GM18868 (cell line): ENCODE measurements around the gene CXCL17.

ENCODE experiments used
- ATAC-seq: cut with Tn5 transposase; IDR thresholded peaks from one replicate; pipeline ENCODE4 v1.9.1; 2021; ENCODE audit warnings: mild to moderate bottlenecking, moderate library complexity; ENCODE audit not compliant: unreplicated experiment

The CXCL17 gene

DNA sequence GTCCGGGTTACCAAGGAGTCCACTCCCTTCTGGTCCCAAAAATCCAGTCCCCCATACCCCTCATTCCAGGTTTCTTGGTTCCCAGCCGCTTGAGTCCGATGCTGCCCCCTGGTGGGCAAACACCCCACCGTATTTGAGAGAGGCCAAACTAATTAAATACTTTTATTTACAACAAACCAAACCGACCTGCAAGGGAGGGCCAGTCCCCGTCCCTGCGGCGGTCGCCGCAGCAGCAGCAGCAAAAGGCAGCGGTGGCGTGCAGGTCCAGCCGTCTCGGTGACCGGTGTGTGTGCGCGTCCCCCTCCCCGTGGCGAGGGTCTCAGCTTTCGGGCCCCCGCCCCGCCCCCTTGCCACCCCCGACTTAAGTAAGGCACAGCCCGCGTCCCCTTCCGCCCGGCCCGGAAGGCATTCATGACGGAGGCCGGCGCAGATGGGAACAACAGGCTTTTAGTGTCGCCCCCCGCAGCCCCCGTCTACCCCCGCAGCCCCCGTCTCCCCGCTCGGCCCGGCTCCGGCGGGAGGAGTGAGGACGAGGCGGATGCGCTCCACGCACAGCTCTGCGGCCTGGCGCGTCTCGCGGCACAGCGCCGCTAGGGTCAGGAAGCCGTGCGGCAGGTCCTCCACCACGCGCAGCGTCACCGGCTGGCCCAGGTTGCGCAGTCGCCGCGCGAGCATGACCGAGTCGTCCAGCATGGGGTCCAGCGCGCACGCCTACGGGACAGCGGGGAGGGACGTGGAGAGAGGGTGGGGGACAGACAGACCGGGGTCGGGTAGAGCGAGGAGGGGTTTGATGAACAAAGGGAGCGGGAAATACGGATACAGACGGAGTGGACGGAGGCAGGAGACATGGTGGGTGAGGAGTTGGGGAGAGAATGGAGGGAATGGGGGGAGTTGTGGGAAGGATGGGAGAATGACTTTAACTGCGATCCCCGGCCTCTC is 41.1 kb downstream of the CXCL17 start:
- no peak for ATAC-seq

DNA sequence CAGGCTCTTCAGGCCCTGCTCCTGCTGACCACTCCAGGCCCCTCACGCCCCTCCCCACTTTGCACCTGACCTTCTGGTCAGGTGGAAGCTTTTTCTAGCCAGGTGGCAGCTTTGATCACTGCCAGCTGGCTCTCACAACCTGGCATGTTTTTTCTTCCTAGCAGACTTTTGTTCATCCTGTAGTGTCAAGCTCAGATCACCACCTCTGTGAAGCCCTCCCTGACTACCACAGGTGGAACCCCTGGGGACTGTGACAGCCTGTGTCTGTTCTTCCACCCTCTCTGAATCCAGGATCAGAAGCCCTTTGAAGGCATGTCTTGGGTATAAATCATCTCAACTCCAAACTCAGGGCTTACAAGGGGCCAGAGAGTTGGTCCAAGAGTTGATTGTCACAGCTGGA is 42.3 kb downstream of the CXCL17 start:
- no peak for ATAC-seq

DNA sequence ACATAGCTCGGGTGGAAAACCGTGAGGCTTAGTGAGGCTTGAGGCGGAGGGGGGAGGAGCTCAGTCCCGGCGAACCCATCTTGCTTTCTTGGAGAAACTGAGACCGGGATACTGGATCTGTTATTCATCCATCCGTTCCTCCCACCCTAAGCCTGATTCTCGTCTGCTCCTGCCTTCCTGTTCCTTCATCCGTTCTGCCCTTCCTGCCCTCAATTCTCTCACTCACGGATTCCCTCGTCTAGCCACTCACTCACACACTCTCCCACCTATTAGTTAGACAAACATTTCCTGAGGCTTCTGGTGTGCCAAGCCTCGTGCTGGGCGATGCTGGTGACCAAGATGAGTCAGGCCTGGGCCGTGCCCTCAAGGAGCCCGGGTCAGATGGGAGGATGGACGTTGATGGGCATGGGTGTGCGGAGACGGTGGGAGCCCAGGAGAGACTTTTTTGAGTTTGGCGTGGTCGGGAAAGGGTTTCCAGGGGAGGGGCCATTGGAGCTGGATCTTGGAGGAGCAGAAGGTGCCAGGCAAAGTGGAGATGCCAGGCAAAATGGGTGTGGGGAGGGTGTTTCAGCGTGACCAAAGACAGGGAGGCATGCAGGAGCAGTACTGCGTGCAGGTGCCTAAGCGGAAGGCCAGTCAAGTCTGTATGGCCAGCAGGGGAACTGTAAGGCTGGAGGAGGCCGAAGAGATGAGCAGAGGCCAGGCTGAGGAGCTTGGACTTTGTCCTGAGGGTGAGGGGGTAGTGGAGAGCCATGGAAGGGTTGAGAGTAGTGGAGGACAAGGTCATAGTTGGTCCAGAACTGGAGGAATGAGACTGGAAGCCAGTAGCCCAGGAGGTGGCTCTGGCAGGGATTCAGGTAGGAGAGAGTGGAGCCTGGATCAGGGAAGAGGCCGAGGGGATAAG is 45.2 kb downstream of the CXCL17 start:
- ATAC-seq, result no peak

DNA sequence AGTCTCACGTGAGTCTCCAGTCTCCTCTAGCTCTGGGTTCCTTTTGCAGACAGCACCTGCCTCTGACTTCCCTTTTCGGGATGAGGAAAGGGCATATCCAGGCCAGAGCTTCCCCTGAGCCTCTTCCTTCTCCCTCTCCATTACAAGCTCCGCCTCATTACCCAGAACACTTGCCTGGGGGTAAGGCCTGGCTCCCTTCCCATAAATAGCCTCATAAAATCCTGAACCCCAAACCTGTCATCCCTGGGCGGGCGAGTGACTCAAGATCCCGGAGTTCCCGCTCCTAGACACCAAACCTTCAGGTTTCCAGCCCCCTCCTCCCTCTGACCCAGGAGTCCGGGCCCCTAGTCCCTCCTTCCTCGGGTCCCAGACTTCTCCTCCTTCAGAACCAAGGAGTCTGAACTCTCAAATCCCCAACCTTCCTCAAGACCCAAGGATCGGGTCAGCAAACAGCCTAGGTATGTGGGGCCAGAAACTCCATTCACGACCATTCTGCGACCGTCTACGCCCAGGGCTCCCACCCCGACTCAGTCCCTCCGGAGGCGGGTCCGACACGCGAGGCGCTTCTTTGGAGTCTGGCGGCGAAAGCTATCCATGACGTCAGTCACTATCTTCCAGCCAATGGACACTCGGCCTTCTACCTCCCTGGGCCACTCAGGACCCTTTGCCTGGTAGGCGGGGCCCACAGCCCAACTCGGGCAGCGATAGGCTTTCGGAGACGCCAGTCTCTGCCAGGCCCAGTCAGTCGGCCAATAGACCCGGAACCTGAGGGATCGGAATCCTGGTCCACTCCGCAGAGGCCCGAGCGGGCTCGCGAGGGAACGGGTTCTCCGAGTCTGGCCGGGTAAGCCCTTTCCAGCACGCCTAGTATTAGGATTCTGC is 46.1 kb downstream of the CXCL17 start:
- peak; percentile 95 for ATAC-seq

DNA sequence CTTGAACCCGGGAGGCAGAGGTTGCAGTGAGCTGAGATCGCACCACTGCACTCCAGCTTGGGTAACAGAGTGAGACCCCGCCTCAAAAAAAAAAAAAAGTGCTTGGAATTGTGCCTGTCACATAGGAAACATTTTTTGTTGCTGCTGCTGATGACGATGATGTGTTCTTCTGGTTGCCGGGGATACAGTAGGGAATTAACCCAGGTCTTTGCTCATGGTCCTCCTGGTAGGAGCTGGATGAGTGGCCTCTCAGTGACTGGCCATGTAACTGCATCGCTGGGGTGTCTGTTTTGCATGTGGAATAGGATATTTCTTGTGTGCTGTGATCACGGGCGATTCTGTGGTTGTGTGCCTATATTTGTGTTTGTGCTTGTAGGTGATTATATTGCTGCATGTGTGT is 48.0 kb downstream of the CXCL17 start:
- no peak for ATAC-seq

DNA sequence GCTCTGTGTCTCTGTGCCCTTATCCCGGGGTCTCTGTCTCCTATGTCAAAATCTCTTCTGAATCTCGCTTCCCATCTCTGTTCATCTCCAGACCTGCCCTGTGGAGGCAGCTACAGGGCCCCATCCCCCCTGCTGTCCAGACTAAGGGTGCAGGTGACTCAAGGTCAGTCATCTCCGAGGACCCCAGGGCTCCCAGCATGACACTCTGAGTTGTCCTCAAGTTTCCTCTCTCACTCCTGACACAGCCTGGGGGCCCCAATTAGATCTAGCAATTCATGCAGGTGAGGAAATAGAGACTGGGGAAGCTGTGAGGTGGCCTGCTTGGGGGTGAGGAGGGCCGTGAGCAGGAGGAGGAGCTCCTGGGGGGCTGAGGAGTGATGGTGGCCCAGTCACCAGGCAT is 50.6 kb downstream of the CXCL17 start:
- no peak for ATAC-seq

DNA sequence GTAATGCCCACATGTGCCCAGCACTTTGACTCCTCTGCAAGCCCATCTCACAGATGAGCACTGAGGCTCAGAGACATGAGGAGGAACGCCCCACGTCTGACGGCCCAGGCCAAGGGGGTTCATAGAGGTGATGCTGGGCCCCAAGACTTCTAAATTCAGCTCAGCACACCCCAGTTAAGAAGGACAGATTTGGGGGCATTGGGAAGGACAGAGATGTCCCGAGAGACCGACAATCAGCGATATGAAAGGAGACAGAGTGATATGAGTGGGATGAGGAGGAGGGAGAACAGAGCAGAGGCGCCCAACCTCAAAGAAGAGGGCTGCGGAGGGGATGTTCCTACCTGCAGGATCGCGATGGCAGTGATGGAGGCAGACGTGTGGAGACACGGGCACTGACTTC is 52.8 kb downstream of the CXCL17 start, which contains the start of gene CNFN:
TSS of gene CNFN (minus strand) at position 399 of the 400 bp plus-strand sequence. CDS start 1,260 bp downstream, outside the sequence.
- ATAC-seq, result no peak

DNA sequence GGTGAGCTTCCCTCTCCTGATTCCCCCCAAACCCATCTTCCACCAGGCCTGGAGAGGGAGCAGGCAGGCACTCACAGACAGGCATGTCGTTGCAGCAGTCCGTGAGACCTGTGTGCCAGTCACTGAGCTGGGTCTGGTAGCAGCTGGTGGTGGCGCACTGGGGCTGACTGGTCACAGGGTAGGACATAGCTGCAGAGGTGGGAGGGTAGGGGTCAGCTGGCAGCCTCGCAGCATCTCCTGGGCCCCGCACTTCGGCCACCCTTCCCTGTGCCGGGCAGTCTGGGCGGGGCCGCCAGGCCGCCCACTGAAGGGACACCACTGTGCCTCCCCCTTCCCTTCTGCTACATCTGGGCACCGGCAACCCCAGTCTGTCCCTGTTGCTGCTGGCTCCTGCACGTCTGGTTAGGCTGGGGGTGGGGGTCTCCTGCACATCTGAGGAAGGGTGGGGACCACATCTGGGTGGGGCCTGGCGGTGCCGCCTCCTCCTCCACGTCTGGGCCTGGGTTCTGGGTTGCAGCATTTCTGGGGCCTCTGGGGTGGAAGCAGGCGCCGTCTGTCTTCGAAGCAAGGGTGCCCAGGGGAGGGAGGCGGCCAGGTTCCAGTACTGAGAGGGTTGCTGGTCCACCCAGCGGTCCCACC is 53.8 kb downstream of the CXCL17 start:
- ATAC-seq, result no peak

DNA sequence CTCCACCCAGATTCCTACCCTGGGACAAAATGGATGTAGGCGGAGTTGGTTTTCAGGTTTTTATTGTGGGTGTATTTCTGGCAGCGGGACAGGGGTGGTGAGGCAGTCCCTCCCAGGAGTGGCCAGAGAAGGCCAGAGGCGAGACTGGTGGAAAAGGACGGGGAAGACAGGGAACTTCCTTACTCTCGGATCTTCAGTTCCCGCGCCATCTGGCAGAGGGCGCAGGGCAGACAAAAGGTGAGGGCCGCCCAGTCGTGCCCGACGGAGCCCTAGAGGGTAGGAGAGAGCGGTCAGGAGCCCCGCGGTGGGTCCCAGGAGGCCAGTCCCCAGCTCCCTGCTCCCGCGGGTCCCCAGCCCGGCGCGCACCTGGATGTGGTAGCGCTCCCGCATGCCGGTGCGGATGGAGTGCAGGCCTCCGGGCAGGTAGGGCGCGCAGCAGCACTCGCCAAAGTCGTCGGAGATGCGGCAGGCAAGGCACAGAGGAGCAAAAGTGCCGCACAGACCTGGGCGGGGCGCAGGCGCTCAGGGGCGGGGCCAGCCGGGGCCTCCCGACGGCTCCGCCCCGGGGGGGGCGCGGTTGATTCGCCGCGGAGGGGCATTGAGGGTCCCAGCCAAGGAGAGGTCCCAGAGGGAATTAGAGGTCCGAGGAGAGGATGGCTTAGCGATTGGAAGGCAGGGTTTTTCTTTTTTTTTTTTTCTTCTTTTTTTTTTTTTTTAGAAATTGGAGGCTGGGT is 55.6 kb downstream of the CXCL17 start:
- no peak for ATAC-seq

DNA sequence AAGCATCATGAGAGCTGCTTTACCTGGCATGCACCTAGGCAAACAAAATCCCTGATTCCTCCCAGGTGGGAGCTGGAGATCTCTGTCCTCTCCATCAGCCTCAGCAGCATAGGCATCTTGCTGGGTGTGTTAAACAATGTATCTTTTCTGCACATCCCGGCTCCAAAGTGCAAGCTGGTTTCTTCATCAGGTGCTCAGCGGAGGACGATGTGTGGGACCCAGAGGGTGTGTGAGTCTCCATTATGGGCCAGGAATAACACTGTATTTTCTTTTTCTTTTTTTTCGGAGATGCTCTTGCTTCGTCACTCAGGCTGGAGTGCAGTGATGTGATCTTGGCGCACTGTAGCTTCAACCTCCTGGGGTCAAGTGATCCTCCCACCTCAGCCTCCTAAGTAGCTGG is 62.6 kb downstream of the CXCL17 start:
- ATAC-seq, result no peak
